Fibroblast of mammary gland (primary cell): ENCODE results near the gene NRXN3.

Experiments
- DNase-seq: peaks from one replicate; pipeline ENCODE4 v3.0.0-alpha.2; 2010; ENCODE audit warnings: low read depth
- H3K4me3 ChIP-seq: 2 replicates; pipeline ENCODE4 v1.5.1; 2011; ENCODE audit warnings: low read depth, mild to moderate bottlenecking, low read length, moderate library complexity; ENCODE audit not compliant: control insufficient read depth
- TF ChIP-seq, protein P1 (sequence below): conservative IDR thresholded peaks from 2 replicates; pipeline ENCODE4 v1.5.1; 2011; ENCODE audit warnings: low read depth, low read length, inconsistent platforms; ENCODE audit not compliant: control insufficient read depth, insufficient read depth

NRXN3 gene

DNA sequence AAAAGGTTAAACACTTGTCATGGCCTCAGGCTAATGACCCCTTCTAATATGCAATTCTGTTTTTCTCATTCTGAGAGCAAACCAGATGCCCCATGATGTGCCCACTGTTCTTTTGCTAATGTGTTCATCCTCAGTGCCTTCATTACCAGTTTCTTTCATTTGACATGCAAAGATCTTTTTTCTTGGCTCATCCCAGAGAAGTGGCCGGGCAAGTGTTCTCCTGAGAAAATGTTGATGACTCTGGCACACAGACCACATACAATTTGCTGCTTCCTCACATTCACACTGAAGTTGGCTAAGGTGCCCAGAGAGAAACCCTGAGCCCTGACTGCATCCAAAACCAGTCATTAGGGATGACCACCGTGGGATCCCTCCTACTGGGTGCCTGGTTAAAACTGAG, 1207.8 kb downstream of the NRXN3 start:
- no peak overlapping the region for H3K4me3 ChIP-seq
- TF ChIP-seq, protein P1, sequence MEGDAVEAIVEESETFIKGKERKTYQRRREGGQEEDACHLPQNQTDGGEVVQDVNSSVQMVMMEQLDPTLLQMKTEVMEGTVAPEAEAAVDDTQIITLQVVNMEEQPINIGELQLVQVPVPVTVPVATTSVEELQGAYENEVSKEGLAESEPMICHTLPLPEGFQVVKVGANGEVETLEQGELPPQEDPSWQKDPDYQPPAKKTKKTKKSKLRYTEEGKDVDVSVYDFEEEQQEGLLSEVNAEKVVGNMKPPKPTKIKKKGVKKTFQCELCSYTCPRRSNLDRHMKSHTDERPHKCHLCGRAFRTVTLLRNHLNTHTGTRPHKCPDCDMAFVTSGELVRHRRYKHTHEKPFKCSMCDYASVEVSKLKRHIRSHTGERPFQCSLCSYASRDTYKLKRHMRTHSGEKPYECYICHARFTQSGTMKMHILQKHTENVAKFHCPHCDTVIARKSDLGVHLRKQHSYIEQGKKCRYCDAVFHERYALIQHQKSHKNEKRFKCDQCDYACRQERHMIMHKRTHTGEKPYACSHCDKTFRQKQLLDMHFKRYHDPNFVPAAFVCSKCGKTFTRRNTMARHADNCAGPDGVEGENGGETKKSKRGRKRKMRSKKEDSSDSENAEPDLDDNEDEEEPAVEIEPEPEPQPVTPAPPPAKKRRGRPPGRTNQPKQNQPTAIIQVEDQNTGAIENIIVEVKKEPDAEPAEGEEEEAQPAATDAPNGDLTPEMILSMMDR, result no peak
- DNase-seq, result no peak

DNA sequence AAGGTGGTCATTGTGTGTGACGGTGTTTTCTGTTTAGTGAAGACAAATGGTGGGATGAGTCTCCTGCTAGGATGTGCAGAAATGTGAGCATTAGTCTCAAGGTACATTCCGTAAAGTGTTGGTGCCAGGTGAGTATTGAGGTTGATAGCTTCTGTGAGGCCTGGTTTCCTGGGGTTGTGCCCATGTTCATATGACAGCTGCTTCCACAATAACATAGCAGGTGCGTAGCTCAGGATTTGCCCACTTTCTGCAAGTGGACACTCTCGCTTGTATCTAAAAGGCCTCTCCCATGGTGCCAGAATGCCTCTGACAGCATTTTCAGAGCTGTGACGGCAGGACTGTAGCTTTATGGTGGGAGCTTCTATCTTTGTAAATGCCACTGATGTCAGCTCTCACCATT, 1209.1 kb downstream of the NRXN3 start:
- no peak overlapping the region for H3K4me3 ChIP-seq
- TF ChIP-seq, protein P1, result no peak
- DNase-seq, result no peak

DNA sequence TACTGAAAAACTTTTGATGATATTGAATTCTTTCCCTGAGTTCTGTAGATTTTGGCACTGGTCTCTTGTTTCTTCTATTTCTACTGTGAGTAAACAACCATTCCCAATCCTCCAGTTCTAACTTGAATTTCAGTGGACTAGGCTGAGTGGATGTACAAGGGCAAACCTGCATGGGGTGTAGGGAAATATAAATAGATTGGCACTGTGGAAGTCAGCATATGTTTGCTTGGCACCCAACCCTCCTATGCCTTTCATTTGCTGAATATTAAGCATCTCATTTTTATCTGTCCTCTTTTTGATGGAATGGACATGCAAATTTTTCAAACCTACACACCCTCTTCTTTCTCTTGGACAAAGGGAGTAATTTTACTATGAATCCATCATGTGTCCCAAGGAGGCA, 1212.9 kb downstream of the NRXN3 start:
- DNase-seq, result no peak
- no peak overlapping the region for H3K4me3 ChIP-seq
- TF ChIP-seq, protein P1, result no peak

DNA sequence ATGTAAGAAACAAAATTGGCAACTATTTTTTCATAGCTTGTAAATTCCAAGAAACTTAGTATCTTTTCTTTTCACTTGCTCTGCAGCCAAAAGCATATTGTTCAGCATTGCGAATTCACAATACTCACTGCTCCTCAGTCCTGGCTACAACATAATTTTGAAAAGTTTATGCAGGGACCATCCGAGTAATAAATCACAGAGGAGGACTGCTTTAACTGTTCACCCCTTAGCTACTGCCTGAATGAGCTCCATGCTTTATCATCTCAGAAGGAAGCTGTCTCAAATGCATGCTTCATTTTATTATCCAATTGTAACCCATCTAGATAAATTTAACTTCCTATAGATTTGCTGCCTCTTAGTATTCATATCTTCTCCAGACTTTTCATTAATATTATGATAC, 1213.3 kb downstream of the NRXN3 start:
- no peak overlapping the region for H3K4me3 ChIP-seq
- DNase-seq, result no peak
- TF ChIP-seq, protein P1, result no peak

DNA sequence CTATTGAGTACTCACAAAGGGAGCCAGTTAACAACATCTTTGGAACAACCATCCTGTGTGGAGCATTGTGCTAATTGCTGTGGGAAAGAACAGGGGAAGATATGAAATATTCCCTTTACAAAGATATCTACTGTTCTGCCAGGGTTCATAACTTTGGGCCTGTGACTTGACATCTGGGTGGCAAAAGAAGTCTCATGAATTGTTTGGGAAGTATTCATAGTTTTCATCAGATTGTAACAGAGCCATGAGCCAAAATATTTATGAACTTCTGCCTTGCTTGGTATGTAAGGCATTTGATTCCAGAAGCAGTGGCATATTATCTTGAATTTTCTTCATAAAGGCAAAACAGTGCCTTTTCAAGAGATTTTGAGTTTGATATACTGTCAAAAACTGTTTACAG, 1224.9 kb downstream of the NRXN3 start:
- TF ChIP-seq, protein P1, result no peak
- H3K4me3 ChIP-seq, result no peak overlapping the region
- DNase-seq, result no peak

DNA sequence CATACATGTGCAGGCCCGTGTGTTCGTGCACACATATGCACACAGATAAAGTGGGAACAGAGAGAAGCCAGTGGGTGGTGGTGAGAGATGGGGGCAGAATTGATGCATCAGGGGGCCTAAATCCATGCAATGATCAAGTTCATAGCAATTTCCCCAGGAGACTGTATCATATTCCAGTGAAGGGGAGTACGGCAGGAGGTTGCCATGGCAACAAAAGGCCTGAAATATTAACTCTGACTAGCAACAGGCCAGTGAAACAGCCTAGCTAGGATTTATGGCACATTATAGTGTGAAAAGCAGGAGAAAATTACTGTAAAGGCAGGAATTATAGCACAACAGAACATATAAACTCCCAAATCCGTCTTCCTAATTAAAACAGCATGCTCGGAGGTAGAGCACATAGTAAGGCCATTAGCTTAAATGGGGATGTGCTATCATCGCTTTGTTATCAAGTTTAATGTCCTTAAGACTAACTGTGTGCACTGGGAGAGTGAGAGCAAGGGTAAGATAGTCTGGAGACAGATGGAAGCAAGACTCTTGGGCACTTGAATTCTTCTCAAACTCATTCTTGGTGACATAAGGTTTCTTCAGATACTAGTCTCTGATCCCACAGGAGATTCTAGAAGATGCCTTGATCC, 1234.8 kb downstream of the NRXN3 start:
- H3K4me3 ChIP-seq, result no peak overlapping the region
- DNase-seq, result no peak
- TF ChIP-seq, protein P1, result no peak

DNA sequence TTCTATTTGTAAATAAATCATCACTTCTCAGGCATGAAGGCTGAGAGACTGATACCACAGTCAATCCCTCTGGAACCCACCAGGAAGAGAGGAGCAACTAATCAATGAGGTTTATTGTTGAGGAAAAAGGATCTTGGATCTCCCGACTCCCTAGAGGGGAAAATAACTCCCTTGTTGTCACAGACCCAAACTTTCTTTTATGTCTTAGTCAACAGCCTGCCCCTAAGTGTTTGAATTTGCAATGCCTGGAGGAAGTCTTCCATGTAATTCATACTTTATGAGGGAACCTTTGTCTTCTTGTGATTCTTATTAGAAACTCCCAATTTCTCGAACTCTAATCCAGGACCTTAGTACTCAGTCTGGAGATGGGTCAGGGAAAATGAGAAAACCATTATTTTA, 1235.3 kb downstream of the NRXN3 start:
- no peak for DNase-seq
- TF ChIP-seq, protein P1, result no peak
- H3K4me3 ChIP-seq, result no peak overlapping the region
